Mesenchymal stem cell (in vitro differentiated cells and primary cell): ENCODE results near the gene SST.

Experiments
- DNase-seq: peaks from one replicate; pipeline ENCODE4 v3.0.0-alpha.2; 2013
- H2AFZ ChIP-seq: one replicate; pipeline ENCODE4 v1.6.1; 2013; ENCODE audit warnings: low read depth, mild to moderate bottlenecking, control low read depth, inconsistent platforms, low read length, moderate library complexity
- H2AK5ac ChIP-seq: 2 replicates; pipeline ENCODE4 v1.6.1; 2013; ENCODE audit warnings: low read length, moderate library complexity, mild to moderate bottlenecking, inconsistent platforms; ENCODE audit not compliant: severe bottlenecking
- H2BK120ac ChIP-seq: one replicate; pipeline ENCODE4 v1.6.1; 2013; ENCODE audit warnings: low read depth, mild to moderate bottlenecking, inconsistent platforms, low read length, moderate library complexity
- H2BK12ac ChIP-seq, 2 experiments: one replicate each; pipeline ENCODE4 v1.6.1; 2013; ENCODE audit warnings: inconsistent platforms in 2 of 2, low read length in 2 of 2, mild to moderate bottlenecking in 2 of 2, moderate library complexity in 2 of 2, control low read depth in 1 of 2
- H2BK15ac ChIP-seq: one replicate; pipeline ENCODE4 v1.6.1; 2013; ENCODE audit warnings: mild to moderate bottlenecking, low read depth, inconsistent platforms; ENCODE audit not compliant: poor library complexity, severe bottlenecking
- H2BK5ac ChIP-seq: 2 replicates; pipeline ENCODE4 v1.6.1; 2013; ENCODE audit warnings: low read depth, mild to moderate bottlenecking, low read length, control low read depth, inconsistent platforms; ENCODE audit not compliant: poor library complexity, severe bottlenecking
- H3K14ac ChIP-seq, 2 experiments: one replicate each; pipeline ENCODE4 v1.6.1; 2013; ENCODE audit warnings: inconsistent platforms in 2 of 2, low read length in 2 of 2, control low read depth in 1 of 2, mild to moderate bottlenecking in 1 of 2, moderate library complexity in 1 of 2
- H3K18ac ChIP-seq, 2 experiments: one replicate each; pipeline ENCODE4 v1.6.1; 2013; ENCODE audit warnings: inconsistent platforms in 2 of 2, low read length in 2 of 2, control low read depth in 1 of 2, low read depth in 1 of 2, mild to moderate bottlenecking in 1 of 2
- H3K23ac ChIP-seq, 2 experiments: one replicate each; pipeline ENCODE4 v1.6.1; 2013; ENCODE audit warnings: inconsistent platforms in 2 of 2, low read length in 2 of 2, mild to moderate bottlenecking in 2 of 2, moderate library complexity in 2 of 2, control low read depth in 1 of 2
- H3K27ac ChIP-seq: 2 replicates; pipeline ENCODE4 v1.5.1; 2013; ENCODE audit warnings: mild to moderate bottlenecking, moderate library complexity, low read length, control low read depth, inconsistent platforms; ENCODE audit not compliant: poor library complexity, severe bottlenecking
- H3K27me3 ChIP-seq, 2 experiments: 2 replicates each; pipeline versions ENCODE4 v1.6.1 to v1.7.0; 2013; ENCODE audit warnings: low read length in 2 of 2, mild to moderate bottlenecking in 2 of 2, moderate library complexity in 2 of 2, control low read depth in 1 of 2, inconsistent platforms in 1 of 2; ENCODE audit not compliant: control insufficient read depth in 1 of 2, insufficient read depth in 1 of 2
- H3K36me3 ChIP-seq, 2 experiments: 2 replicates each; pipeline versions ENCODE4 v1.6.1 to v1.7.0; 2013; ENCODE audit warnings: low read length in 2 of 2, control low read depth in 1 of 2, inconsistent platforms in 1 of 2, low read depth in 1 of 2, mild to moderate bottlenecking in 1 of 2; ENCODE audit not compliant: insufficient read depth in 2 of 2, control insufficient read depth in 1 of 2
- H3K4ac ChIP-seq, 2 experiments: one replicate each; pipeline ENCODE4 v1.6.1; 2013; ENCODE audit warnings: inconsistent platforms in 2 of 2, low read length in 2 of 2, mild to moderate bottlenecking in 2 of 2, moderate library complexity in 2 of 2, control low read depth in 1 of 2, low read depth in 1 of 2
- H3K4me1 ChIP-seq: 2 replicates; pipeline ENCODE4 v1.6.1; 2013; ENCODE audit warnings: low read depth, low read length, control low read depth; ENCODE audit not compliant: control insufficient read depth, insufficient read depth
- H3K4me2 ChIP-seq: 2 replicates; pipeline ENCODE4 v1.6.1; 2013; ENCODE audit warnings: low read length, mild to moderate bottlenecking, inconsistent platforms; ENCODE audit not compliant: poor library complexity, severe bottlenecking
- H3K4me3 ChIP-seq, 2 experiments: 2 replicates each; pipeline versions ENCODE4 v1.5.1 to v1.7.0; 2013; ENCODE audit warnings: low read length in 2 of 2, mild to moderate bottlenecking in 2 of 2, control low read depth in 1 of 2, low read depth in 1 of 2; ENCODE audit not compliant: insufficient read depth in 1 of 2
- H3K79me1 ChIP-seq: replicated peaks from 2 replicates; pipeline ENCODE4 v1.6.1; 2013; ENCODE audit warnings: mild to moderate bottlenecking, control low read depth, low read length, inconsistent platforms; ENCODE audit not compliant: poor library complexity, severe bottlenecking
- H3K9ac ChIP-seq: 2 replicates; pipeline ENCODE4 v1.7.0; 2013; ENCODE audit warnings: mild to moderate bottlenecking, low read length, moderate library complexity
- H3K9me3 ChIP-seq: 2 replicates; pipeline ENCODE4 v1.7.0; 2013; ENCODE audit warnings: mild to moderate bottlenecking, low read length; ENCODE audit not compliant: control insufficient read depth
- H4K8ac ChIP-seq: one replicate; pipeline ENCODE4 v1.6.1; 2013; ENCODE audit warnings: inconsistent platforms, mild to moderate bottlenecking, low read length, moderate library complexity
- H4K91ac ChIP-seq: one replicate; pipeline ENCODE4 v1.6.1; 2013; ENCODE audit warnings: mild to moderate bottlenecking, low read length, inconsistent platforms
- WGBS: methylation state at CpG from one replicate; pipeline ENCODE4 v1.1.7; 2013; ENCODE audit warnings: mixed read lengths; 5-methylcytosine and 5-hydroxymethylcytosine counted together

SST gene

DNA sequence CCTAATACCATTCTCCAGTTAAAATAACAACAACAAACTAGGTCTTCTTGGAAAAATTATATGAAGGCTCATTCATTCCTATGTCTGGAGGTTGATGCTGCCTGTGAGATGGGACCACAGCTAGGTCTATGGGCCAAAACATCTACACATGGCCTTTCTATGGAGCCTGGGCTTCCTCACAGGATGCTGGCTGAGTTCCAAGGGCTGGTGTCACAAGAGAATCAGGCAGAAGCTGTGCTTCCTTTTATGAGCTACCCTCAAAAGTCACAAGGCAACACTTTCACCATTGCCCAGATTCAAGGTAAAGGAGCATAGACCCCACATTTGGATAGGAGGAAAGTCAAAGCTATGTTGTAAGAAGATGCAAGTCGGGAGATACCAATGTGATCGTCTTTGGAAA lies 36.8 kb upstream of the SST start:
- no peak for DNase-seq
- Histone ChIP-seq H3K9me3 (no peaks in the 10 kb centered on the region), H2BK5ac (no peak overlapping the region), H2BK120ac (no peak overlapping the region), H3K4me1 (no peaks in the 10 kb centered on the region), H4K91ac (no peak overlapping the region), H3K9ac (no peak overlapping the region), H2BK12ac (no peak overlapping the region), H3K4ac (no peak overlapping the region), H4K8ac (no peak overlapping the region), H3K4me3 (no peak overlapping the region), H3K18ac (no peak overlapping the region), H3K36me3 (no peaks in the 10 kb centered on the region), H3K27me3 (no peaks in the 10 kb centered on the region), H2AK5ac (no peak overlapping the region), H3K4me2 (no peak overlapping the region), H3K14ac (peak overlapping the region in 1 of 2 experiments; percentile 41), H2BK15ac (no peak overlapping the region), H3K23ac (no peak overlapping the region), H3K79me1 (no peaks in the 10 kb centered on the region), H3K27ac (no peak overlapping the region), H2AFZ (no peak overlapping the region)
- 96% methylated on average over 2 of the region's 2 CpGs for WGBS

- no peak overlapping the region for H3K4me3 ChIP-seq
- H3K36me3 ChIP-seq: no peaks in the 10 kb centered on the region
- H2BK5ac ChIP-seq: no peak overlapping the region
- no peaks in the 10 kb centered on the region for H3K9me3 ChIP-seq
- no peak overlapping the region for H4K8ac ChIP-seq
- H3K23ac ChIP-seq: no peak overlapping the region
- H3K27ac ChIP-seq: no peak overlapping the region
- H3K18ac ChIP-seq: no peak overlapping the region
- no peak overlapping the region for H3K14ac ChIP-seq
- H2BK15ac ChIP-seq: no peak overlapping the region
- no peak overlapping the region for H3K4me2 ChIP-seq
- no peak overlapping the region for H3K9ac ChIP-seq
- H4K91ac ChIP-seq: no peak overlapping the region
- H2BK120ac ChIP-seq: no peak overlapping the region
- H3K4ac ChIP-seq: no peak overlapping the region
- no peak overlapping the region for H2AK5ac ChIP-seq
- no peaks in the 10 kb centered on the region for H3K4me1 ChIP-seq
- no peaks in the 10 kb centered on the region for H3K79me1 ChIP-seq
- H2AFZ ChIP-seq: no peak overlapping the region
- no peak overlapping the region for H2BK12ac ChIP-seq
- peaks cover 0 to 5% of the 10 kb centered on the region in 2 experiments for H3K27me3 ChIP-seq
- peak; percentile 15 for DNase-seq
Observed at GRCh38 chr3:187705164-187705563, 35.0 kb upstream of the SST start.

DNA sequence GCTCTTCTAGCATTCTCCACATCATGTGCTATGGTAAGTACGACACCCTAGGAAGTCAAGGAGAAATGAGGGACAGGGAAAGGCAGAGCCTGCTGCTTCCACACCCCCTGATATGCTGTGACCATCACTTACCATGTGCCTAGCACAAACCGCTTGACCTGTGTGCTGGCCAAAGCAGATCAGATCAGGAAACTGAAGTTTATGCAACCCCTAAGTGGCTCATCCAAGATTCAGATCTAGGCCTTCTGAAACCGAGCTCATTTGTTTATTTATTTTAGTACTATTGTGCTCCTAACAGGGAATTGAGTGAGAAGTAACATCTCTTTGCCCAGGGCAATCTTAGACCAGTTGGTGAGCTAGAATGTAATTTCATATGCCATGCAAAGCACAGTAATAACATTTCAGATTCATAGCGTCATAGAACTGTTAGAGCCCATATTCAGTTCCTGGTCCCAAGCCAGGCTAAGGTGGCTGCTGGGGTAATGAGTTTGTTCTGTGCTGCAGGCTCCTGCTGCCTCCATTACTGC lies 32.4 kb upstream of the SST start, which contains the start of gene RTP2:
RTP2 (minus strand) TSS at position 51 of the 527 bp plus-strand sequence. CDS start 429 bp downstream, outside the sequence.
- Histone ChIP-seq H3K9ac (no peak within 1 kb of the TSS), H3K79me1 (no peaks in the 10 kb centered on the region), H3K36me3 (no peaks in the 10 kb centered on the region), H3K18ac (no peak within 1 kb of the TSS), H2BK120ac (no peak within 1 kb of the TSS), H3K4me1 (no peaks in the 10 kb centered on the region), H4K91ac (no peak within 1 kb of the TSS), H2BK15ac (no peak within 1 kb of the TSS), H3K4ac (no peak within 1 kb of the TSS), H2BK5ac (no peak within 1 kb of the TSS), H3K4me3 (no peak within 1 kb of the TSS), H2BK12ac (no peak within 1 kb of the TSS), H3K14ac (no peak within 1 kb of the TSS), H2AFZ (no peak within 1 kb of the TSS), H3K23ac (no peak within 1 kb of the TSS), H4K8ac (no peak within 1 kb of the TSS), H3K27ac (no peak within 1 kb of the TSS), H3K27me3 (peaks cover 0 to 21% of the 10 kb centered on the region in 2 experiments), H2AK5ac (no peak within 1 kb of the TSS), H3K4me2 (no peak within 1 kb of the TSS), H3K9me3 (no peaks in the 10 kb centered on the region)
- no peak for DNase-seq
- 60% methylated on average over 3 of the region's 4 CpGs for WGBS

- H3K23ac ChIP-seq: no peak overlapping the region
- H3K27ac ChIP-seq: no peak overlapping the region
Observed at GRCh38 chr3:187700249-187700648, 30.1 kb upstream of the SST start.

More at GRCh38 chr3:187700249-187700648, 30.1 kb upstream of the SST start:
- 80% methylated on average over 2 of the region's 2 CpGs for WGBS
- no peak overlapping the region for H4K91ac ChIP-seq
- H2BK120ac ChIP-seq: no peak overlapping the region
- no peak overlapping the region for H2AK5ac ChIP-seq
- H3K79me1 ChIP-seq: no peaks in the 10 kb centered on the region
- H3K4me3 ChIP-seq: no peak overlapping the region
- no peak overlapping the region for H3K9ac ChIP-seq
- no peak overlapping the region for H2BK5ac ChIP-seq
- H3K36me3 ChIP-seq: no peaks in the 10 kb centered on the region
- no peak overlapping the region for H3K4ac ChIP-seq
- no peak overlapping the region for H2BK12ac ChIP-seq
- no peaks in the 10 kb centered on the region for H3K4me1 ChIP-seq
- H3K27me3 ChIP-seq: peaks cover 11 to 35% of the 10 kb centered on the region in 2 experiments
- no peak overlapping the region for H2BK15ac ChIP-seq
- no peak overlapping the region for H4K8ac ChIP-seq
- H3K4me2 ChIP-seq: no peak overlapping the region
- no peak overlapping the region for H2AFZ ChIP-seq
- DNase-seq: no peak
- H3K14ac ChIP-seq: no peak overlapping the region
- H3K18ac ChIP-seq: no peak overlapping the region
- H3K9me3 ChIP-seq: no peaks in the 10 kb centered on the region
